ENCODE results near the gene BEST2.
"Not testable (repeated sequence)": the region's sequence is repeated elsewhere in the genome, so short reads cannot be mapped to it uniquely, and the experiment has no call there.

Gene BEST2

DNA sequence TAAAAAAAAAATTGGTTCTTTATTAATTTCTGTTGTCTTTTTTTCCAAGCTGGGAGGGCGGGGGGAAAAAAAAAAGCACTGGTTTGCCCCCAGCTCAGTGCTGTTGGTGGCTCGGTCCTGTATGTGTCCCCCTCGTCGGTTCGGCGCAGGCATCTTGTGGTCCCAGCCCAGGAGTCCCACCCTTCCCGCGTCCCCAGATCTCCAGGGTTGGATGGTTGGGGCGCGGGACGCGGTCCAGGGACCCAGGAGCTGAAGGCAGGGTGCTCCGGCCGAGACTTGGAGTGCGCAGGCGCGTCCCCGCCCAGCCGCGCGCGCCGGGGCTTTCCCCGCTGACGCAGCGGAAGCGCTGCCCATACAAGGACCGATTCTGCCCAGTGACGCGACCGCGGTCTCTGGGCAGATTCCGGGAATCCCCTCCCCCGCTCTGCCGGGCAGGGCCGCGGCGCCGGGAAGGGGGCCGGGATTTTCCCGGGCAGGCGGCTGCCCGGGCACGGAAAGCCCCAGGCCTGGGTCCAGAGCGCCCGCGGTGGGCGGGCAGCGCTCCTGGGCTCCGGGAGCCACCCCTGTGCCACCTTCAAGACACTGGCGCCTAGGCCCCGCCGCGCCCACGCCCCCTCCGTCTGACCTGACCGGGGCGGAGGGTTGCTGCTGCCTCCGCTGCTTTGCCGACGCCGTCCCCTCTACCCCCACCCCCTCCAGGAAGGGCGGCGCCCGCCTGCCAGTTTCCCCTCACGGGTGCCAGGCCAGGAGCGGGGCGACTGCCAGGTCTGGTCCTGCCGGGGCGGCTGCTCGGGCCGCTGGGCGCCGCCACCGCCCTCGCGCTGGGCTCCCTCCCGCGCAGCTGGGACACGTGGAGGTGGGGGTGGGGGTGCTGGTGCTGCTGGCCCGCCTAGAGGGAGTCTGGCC lies 42.0 kb downstream of the BEST2 start:
- TF ChIP-seq ZFX (IDR thresholded peaks at IDR 0.05) = peak; percentile 8; the same call in 1 of the 2 replicates
- TF ChIP-seq, protein P1, sequence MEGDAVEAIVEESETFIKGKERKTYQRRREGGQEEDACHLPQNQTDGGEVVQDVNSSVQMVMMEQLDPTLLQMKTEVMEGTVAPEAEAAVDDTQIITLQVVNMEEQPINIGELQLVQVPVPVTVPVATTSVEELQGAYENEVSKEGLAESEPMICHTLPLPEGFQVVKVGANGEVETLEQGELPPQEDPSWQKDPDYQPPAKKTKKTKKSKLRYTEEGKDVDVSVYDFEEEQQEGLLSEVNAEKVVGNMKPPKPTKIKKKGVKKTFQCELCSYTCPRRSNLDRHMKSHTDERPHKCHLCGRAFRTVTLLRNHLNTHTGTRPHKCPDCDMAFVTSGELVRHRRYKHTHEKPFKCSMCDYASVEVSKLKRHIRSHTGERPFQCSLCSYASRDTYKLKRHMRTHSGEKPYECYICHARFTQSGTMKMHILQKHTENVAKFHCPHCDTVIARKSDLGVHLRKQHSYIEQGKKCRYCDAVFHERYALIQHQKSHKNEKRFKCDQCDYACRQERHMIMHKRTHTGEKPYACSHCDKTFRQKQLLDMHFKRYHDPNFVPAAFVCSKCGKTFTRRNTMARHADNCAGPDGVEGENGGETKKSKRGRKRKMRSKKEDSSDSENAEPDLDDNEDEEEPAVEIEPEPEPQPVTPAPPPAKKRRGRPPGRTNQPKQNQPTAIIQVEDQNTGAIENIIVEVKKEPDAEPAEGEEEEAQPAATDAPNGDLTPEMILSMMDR (conservative IDR thresholded peaks at IDR 0.05) = no peak
- peak overlapping the region; percentile 96 for H3K27ac ChIP-seq

DNA sequence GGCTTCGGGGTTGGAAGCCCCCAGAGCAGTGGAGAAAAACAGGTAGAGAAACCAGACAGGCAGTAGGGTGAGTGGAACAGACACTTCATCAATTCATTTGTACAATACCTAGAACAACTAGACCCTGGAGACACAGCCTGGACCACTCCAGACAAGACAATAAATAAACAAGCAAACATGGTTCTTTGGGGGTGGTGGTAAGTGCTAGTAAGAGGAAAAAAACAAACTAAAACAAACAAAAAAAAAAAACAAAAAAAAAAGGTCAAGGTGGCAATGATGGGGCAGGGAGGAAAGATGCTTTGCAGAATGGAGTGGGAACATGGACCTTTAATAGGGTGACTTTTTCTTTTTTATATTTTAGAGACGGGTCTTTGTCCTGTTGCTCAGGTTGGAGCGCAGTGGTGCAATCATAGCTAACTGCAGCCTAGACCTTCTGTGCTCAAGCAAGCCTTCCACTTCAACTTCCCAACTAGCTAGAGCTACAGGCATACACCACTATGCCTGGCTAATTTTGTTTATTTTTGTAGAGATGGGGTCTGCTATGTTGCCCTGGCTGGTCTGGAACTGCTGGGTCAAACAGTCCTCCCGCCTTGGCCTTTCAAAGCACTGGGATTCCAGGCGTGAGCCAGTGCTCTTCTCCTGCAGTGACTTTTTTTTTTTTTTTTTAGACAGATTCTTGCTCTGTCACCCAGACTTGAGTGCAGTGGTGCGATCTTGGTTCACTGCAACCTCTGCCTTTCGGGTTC lies 42.8 kb downstream of the BEST2 start:
- no peak for TF ChIP-seq ZFX (IDR thresholded peaks at IDR 0.05)
- TF ChIP-seq, protein P1 (conservative IDR thresholded peaks at IDR 0.05) = no peak
- peak overlapping the region; percentile 96 for H3K27ac ChIP-seq

DNA sequence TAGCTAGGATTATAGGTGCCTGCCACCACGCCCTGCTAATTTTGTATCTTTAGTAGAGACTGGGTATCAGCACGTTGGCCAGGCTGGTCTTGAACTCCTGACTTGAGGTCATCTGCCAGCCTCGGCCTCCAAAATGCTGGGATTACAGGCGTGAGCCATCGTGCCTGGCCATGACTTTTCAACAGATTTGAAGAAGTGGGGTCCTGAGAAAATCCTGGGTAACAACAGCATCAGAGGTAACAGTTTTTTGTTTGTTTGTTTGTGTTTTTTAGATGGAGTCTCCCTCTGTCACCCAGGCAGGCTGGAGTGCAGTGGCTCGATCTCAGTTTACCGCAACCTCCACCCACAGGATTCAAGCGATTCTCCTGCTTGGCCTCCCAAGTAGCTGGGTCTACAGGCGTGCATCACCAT lies 43.4 kb downstream of the BEST2 start:
- H3K27ac ChIP-seq = peak overlapping the region; percentile 96
- TF ChIP-seq ZFX (IDR thresholded peaks at IDR 0.05) = no peak
- TF ChIP-seq, protein P1 (conservative IDR thresholded peaks at IDR 0.05) = no peak

DNA sequence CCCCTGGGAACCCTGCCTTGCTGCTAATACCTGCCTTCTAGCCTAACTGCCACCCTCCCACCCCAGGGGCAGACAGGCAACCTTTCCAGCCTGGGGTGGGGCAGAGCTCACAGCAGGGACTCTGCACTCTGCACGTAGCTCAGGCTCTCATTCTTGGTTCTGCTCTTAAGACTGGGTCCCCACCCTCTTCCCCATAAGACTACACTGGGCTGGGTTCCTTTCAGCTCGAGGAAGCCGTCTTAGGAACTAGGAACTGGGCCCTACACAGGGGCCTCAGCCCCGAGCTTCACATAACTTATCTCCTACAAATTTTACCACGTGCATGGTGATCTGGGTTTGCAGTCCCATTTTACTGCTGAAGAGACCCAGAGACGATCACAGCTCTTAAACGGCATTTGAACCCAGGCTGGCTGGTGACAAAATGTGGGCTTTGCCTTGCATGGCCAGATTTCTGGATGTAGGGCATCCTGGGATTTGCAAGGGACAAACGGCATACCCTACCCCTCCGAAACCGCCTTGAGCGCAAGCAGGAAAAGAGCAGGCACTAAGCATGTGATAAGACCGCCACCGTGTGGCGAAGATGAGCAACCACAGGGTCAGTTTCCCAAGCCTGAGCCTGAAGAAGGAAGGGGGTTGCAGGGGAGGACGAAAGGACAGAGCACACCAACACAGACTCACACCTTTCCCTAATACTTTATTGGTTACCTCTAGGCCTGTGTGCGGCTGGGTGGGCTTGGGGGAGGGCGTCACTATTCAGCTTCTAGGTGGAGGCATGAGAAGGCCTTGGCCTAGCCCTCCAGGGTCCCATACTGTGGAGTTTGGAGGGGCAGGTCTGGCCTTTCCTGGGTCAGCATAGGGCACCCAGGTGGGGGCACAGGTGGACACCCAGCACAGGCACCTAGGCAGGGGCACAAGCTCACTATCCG lies 44.8 kb downstream of the BEST2 start:
- TF ChIP-seq ZFX (IDR thresholded peaks at IDR 0.05) = no peak
- TF ChIP-seq, protein P1 (conservative IDR thresholded peaks at IDR 0.05) = peak; percentile 96
- peak overlapping the region; percentile 33 for H3K27ac ChIP-seq

DNA sequence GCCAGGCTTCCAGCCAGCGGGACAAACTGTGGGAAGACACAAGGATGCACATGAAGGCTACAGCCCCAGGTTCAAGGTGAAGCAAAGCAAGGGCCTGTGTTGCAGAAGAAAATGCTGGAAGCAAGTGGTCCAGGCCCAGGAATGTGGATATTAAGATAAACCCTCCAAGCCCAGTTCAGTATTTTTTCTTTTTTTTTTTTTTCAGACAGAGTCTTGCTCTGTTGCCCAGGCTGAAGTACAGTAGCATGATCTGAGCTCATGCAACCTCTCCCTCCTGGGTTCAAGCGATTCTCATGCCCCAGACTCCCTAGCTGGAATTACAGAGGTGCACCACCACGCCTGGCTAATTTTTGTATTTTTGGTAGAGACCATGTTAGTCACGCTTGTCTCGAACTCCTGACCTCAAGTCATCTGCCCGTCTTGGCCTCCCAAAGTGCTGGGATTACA lies 45.6 kb downstream of the BEST2 start:
- TF ChIP-seq ZFX (IDR thresholded peaks at IDR 0.05) = no peak
- TF ChIP-seq, protein P1 (conservative IDR thresholded peaks at IDR 0.05) = no peak
- no peak overlapping the region for H3K27ac ChIP-seq

DNA sequence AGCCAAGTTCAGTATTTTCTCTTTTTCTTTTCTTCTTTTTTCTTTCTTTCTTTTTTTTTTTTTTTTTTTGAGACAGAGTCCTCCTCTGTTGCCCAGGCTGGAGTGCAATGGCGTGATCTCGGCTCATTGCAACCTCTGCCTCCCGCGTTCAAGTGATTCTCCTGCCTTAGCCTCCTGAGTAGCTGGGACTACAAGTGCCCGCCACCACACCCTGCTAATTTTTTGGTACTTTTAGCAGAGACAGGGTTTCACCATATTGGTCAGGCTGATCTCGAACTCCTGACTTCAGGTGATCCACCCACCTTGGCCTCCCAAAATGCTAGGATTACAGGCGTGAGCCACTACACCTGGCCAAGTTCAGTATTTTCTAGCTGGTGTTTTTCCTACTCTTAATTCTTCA lies 46.0 kb downstream of the BEST2 start:
- not testable (repeated sequence) for H3K27ac ChIP-seq

DNA sequence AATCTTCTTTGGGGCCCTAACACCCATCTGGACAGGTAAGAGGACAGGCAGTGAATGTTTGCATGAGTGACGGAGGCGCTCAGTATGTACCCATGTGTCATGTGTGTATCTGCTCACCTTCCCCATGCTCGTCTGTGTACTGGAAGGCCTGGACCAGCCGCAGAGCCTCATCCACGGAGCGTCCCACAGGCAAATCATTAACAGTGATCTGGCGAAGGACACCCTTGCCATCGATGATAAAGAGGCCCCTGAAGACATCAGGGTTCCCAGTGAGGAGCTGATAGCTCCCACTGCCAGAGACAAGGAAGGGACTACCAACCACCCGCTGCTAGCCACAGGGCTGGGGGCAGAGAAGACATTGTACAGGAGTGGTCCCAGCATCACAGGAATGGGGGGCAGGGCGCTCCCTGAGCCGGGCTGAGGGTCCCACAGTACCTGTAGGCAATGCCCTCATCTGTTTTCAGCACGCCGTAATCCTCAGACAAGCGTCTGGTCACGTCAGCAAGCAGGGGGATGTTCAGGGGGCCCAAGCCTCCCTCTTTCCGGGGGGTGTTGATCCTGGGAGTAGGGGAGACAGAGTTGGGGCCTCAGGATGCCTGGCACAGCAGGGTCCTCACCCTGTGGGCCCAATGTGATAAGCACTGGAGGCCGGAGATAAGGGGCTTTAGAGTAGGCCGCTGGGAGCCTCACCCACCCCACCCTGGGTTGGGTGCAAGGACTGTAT lies 48.3 kb downstream of the BEST2 start:
- H3K27ac ChIP-seq = peak overlapping the region; percentile 98; the same call in 1 of the 2 replicates
- TF ChIP-seq ZFX (IDR thresholded peaks at IDR 0.05) = no peak
